ENCODE results near the gene FAF1.
"Not testable (repeated sequence)": the region's sequence is repeated elsewhere in the genome, so short reads cannot be mapped to it uniquely, and the experiment has no call there.

FAF1 gene

DNA sequence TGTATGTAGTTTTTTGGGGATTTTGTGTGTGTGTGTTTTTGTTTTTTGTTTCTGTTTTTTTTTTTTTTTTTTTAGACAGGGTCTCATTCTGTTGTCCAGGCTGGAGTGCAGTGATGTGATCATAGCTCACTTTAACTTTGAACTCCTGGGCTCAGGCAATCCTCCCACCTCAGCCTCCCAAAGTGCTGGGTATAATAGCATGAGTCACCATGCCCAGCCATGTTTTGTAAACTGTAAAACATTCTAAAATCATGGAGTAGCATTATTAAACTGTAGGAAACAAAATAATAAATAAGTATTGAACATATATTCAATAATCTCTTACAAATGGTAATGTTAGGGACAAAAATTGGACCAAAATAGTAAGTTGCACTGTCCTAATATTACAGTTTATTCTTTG lies 124.0 kb downstream of the FAF1 start:
- DNase-seq: no peak

DNA sequence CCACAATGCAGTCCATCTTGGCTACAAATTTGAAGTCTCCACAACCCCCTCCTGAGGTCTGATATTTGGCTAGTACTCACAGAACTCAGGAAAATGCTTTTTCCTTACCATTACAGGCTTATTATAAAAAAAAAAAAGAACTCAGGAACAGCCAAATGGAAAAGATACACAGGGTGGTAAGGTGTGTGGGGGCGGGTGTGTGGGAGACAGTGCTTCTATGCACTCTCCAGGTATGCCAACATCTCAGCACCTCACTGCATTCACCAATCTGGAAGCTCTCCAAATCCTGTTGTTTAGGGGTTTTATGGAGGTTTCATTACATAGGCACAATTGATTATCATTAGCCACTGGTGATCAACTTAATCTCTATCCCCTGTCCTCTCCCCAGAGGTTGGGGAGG lies 126.9 kb downstream of the FAF1 start:
- no peak for DNase-seq

DNA sequence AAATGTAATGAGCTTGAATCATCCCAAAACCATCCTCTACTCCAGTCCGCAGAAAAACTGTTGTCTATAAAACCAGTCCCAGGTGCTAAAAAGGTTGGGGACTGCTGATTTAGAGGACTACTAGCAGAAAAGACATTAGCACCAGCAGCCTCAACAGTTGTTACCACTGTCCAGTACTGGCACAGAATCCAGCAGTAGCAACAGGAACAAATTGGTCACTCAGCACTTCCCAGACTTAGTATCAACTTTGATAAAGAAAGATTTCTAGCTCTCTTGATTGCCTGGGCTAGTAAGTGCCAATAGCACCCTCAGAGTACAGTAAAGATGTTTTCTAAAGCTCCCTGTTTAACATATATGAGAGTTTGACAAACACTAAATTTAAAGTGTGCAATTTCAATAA lies 127.9 kb downstream of the FAF1 start:
- DNase-seq: no peak

DNA sequence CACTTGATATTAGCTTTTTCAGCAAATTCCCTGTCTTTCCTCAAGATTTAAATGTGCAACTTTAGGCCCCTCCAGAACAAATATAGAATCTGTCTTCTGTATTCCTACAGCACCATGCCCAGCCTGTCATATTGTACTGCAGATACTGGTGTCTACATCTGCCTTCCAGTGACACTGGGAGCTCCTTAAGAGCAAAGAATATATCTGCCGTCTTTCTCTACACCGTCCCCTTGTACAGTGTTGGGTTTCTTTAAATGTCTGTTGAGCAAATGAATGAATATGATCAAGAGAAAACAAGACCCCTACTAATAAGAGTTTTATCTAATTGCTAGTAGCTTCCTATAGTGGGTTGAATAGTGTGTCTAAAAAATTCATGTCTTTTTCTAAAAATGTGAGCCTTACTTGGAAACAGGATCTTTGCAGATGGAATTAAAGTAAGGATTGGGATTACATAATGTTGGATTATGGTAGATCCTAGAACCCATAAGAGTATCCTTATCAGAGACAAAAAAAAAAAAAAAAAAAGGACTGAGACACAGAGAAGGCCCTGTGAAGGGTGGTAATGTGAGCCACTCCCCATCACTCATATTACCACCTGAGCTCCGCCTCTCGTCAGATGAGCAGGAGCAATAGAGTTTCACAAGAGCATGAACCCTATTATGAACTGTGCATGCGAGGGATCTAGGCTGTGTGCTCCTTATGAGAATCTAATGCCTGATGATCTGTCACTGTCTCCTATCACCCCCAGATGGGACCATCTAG lies 128.6 kb downstream of the FAF1 start:
- DNase-seq: no peak

DNA sequence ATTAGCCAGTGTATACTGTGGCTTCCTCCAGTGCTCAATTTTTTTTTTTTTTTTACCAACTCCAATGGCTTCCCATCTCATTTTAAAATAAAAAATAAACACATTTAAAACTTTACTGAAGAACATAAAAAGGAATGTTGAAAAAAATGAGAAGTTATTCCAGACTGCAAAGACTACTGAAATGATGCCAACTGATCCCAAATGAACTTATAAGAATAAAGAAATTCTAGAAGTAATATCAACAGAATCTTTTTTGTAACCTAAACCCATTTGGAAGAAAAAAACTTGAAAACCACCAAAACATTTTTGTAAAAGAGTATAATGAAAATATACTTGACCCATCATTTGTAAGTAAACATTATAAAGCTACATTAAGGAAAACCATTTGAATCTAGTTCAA lies 129.4 kb downstream of the FAF1 start:
- DNase-seq: no peak

DNA sequence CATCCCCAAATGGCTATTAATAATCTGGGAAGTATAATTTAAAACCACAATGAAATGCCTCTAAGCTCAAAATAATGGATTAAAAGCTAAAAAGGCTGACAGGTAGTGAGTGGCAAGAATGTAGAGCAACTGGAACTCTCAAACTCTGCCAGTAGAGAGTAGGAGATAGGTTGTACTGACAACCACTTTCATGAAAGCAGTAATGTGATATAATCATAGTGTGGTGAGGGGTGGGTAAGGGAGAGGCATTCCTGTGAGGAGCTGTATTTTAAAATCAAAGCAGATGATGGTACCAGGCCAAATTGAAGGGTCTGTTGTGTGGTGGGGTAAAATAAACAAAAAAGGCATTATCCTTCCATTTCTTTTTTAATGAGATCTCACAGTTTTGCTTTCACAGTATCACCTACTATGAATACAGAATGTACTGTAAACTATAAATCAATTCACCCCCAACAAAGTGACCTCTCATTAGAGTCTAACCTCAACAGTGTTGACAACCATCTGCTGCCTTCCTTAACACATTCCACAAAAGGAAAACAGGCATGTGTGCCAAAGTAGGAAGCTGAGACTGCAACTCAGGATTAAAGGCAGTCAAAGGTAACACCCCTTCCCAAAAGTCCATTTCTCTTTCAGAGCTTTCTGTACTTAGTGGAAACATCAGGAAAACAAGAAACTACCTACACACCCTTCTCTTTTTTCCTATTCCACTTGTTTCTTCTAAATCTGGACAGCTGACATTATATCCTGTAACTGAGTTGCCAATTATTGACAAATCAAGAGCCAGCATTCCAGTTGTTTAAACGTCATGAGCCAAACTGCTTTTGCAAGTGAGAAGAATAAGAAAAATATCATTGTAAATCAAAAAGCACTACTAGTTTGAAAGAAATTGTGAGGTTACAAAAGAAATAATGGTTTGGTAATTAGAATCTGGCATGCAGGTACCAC lies 130.8 kb downstream of the FAF1 start:
- DNase-seq: no peak

DNA sequence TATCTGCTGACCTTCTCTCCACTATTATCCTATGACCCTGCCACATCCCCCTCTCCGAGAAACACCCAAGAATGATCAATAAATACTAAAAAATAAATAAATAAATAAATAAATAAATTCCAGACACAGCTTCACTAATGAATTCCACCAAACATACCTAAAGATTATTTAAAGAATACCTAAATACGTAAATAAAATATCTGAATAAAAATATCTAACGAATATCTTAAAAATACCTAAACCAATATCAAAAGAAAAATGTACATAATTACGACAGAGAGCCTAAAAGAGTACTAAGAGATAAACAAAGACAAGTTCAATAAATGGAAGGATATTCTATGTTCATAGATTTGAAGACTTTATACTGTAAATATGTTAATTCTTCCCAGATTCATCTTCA lies 132.5 kb downstream of the FAF1 start:
- no peak for DNase-seq

DNA sequence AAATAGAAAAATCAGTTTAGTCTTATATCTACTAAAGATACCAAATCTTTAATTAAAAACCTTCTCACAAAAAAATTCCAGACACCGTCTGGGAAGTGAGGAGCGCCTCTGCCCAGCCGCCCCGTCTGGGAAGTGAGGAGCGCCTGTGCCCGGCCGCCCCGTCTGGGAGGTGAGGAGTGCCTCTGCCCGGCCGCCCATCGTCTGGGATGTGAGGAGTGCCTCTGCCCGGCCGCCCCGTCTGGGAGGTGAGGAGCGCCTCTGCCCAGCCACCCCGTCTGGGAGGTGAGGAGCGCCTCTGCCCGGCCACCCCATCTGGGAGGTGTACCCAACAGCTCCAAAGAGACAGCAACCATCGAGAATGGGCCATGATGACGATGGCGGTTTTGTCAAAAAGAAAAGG lies 133.3 kb downstream of the FAF1 start:
- not testable (repeated sequence) for DNase-seq

DNA sequence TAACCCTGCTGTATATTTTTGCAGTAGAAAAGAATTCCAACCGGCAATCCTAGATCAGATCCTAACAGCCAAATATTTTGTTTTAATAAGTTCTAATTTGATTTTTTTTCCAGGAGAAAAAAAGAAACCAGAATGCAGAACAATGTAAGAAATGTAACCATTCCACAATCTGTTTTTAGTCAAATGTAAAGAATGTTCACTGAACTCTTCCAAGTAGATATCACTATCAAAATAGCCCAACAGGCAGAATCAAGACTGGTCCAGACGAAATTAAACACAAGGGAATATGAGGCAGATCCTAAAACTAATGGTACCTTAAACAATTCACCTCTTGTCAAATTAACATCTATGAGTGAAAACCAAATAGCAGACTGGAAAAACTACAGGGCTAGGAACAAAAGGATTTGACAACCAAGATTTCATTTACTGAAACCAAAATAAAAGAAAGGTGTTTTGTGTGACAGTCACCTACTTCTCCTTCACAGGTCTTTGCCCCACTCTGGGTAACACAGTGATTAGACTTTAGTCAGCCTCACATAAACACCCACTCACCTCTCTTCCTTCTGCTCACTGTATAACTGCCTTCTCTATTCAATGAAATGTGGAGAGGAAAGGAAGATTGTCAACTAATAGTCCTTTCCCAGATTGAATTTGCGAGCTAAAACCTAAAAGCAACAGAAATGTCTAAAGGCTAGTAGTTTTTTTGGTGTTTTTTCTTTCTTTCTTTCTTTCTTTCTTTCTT lies 137.9 kb downstream of the FAF1 start:
- no peak for DNase-seq

DNA sequence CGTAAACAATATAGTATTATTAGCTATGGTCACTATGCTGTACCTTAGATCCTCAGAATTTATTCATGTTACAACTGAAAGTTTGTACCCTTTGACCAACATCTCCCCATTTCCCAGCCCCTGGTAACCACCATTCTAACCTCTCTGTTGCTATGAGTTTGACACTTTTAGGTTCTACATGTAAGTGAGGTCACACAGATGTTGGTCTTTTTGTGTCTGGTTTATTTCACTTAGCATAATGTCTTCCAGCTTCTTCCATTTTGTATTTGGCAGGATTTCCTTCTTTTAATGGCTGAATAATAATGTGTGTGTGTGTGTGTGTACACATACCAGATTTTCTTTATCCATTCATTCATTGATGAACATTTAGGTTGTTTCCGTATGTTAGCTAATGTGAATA lies 139.5 kb downstream of the FAF1 start:
- no peak for DNase-seq

DNA sequence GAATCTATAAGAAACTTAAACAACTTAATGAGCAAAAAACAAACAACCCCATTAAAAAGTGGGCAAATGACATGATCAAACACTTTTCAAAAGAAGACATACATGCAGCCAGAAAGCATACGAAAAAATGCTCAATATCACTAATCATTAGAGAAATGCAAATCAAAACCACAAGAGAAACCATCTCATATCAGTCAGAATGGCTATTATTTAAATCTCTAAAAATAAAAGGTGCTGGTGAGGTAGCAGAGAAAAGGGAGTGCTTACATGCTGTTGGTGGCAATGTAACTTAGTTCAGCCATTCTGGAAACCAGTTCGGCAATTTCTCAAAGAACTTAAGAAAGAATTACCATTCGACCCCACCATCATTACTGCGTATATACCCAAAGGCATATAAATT lies 147.7 kb downstream of the FAF1 start:
- no peak for DNase-seq

DNA sequence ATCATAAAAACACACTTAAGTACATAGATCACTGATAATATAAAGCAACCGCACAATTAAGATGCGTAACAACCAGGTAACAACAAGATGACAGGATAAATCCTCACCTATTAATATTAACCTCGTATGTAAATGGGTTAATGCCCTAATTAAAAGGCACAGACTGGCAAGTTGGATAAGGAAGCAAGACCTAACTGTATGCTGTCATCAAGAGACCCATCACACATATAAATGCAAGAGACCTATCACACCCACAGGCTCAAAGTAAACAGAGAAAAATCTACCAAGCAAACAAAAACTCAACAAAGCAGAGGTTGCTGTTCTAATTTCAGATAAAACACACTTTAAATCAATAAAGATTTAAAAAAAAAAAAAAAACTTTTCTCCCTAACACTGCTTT lies 151.8 kb downstream of the FAF1 start:
- no peak for DNase-seq

DNA sequence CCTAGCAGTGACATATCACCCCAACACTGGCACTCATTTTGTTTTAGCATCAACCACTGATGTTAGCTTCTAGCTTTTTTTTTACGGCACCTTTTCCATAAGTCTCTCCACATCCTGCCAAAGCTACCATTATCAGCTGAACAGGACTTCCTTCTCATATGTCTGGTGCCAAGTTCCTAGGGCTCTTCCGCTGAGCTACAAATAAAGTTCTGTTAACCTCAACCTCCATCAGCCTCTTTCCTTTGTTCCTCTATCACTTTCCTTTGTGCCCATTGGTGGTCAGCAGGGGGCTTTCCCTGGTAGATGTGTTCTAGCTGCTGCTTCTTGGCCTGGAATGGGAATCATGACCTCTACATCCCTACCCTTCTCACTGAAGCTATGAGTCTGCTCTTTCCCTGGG lies 163.8 kb downstream of the FAF1 start:
- no peak for DNase-seq

DNA sequence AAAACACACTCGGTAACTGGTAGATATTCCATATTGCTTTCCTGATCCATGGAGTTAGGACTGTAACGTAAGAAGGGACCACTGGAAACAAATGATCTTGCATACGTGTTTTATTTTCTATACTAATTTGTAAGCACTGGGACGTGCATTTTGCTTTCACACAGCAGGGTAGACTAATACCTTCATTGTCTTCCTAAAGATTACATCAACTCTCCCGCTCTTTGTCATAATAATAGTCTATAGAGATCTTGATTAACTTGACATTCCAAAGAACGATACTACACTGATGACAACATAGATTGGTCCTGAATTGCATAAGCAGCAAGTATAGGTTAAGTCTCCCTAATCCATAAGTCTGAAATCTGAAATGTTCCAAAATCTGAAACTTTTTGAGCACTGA lies 166.5 kb downstream of the FAF1 start:
- no peak for DNase-seq

DNA sequence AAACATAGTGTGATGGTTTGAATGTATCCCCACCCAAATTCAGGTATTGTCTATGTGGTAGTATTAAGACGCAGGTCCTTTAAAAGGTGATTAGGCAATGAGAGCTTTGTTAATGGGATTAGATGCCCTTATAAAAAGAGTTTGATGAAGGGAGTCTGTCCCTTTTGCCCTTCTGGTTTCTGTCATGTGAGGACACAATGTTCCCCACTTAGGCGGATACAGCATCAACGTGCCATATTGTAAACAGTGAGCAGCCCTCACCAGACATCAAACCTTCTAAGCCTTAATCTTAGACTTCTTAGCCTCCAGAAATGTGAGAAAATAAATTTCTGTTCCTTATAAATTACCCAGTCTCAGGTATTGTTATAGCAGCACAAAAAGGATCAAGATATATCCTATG lies 172.8 kb downstream of the FAF1 start:
- DNase-seq: no peak

DNA sequence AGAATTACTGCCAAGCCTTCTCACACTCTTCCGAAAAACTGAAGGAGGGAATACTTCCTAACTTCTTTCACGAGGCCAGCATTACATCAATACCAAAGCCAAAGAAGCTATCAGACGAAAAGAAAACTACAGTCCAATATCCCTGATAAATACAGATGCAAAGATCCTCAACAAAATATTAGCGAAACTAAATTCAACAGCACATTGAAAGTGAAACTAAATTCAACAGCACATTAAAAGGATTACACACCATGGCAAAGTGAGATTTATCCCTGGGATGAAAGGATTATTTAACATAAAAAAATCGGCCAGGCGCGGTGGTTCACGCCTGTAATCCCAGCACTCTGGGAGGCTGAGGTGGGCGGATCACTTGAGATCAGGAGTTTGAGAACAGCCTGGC lies 176.8 kb downstream of the FAF1 start:
- no peak for DNase-seq

DNA sequence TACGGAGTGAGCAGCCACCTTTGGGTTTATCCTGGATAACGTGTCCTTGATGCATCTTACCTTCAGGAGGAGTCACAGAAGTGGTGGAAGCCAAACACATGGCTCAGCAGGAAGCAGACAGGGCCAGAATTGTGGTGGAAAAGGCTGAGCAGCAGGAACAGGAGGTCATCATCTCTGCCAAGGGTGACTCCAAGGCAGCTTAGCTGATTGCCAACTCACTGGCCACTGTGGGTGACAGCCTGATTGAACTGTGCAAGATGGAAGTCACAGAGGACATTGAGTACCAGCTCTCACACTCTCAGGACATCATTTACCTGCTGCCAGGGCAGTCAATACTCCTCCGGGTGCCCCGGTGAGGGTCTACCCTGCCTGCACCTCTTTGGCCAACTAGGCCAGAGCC lies 179.3 kb downstream of the FAF1 start:
- DNase-seq: no peak

DNA sequence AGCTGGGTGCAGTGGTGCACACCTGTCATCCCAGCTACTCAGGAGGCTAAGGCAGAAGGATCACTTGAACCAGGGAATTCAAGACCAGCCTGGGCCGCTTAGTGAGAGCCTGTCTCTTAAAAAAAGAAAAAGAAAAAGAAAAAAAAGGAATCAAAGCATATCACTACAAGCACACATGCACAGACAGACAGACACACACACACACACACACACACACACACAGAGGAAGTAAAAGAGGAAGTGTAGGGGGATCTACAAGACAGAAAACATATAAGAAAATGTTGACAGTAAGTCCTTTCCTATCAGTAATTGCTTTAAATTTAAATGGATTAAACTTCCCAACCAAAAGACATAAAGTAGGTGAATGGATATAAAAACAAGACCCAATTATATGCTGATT lies 180.3 kb downstream of the FAF1 start:
- no peak for DNase-seq

DNA sequence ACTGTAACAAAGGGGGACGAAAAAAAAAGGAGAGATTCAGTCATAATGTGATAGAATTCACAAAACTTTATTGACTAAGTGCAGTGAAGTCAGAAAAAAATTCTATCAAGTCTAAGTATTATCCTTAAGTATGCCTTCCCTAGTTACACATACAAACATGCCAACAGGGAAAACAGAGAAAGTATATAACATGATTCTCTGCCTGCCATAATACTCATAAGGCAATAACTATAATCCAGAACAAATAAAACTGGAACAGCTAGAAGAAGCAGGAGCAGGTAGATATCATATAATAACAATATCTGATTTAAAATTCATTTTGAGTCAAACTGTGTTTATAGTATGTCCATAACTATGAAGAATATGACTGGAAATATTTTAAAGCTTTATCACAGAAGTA lies 184.3 kb downstream of the FAF1 start:
- DNase-seq: no peak

DNA sequence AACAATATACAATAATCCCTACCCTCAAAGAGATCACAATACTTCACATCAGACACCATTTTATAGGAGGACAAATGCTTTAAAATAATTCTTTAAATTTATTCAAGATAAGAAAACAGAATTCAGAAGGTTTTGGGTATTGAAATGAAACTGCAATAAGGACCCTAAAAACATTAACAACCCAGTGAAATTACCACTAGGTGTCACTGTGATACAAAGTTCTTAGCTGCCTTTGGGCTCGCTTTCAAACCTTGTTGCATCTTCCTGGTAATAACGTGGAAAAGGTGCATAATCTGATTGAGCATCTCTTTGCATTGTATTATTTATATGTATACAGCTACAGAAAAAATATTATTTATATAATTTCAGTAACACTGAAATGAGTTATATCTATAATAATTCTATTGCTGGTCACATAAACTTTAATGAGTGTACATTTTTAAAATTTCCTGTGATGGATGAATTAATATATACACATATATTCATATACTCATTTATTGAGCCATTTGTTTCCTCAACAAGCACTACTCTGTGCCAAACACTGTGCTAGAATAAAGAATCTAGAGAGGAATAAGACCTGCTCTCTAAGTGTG lies 185.2 kb downstream of the FAF1 start:
- peak in 1 of 5 donors; percentile 27 for DNase-seq

DNA sequence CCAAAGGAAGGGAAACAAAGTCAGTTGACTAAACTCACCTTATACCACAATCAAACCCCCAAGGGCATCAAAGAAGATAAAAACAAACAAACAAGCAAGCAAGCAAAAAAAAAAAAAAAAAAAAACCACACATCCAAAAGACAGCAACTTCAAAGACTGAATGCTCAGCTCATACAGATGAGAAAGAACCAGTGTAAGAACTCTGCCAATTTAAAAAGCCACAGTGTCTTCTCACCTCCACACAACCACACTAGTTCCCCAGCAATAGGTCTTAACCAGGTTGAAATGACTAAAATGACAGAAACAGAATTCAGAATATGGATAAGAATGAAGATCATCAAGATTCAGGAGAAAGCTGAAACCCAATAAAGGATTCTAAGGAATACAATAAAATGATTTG lies 193.4 kb downstream of the FAF1 start:
- no peak for DNase-seq

DNA sequence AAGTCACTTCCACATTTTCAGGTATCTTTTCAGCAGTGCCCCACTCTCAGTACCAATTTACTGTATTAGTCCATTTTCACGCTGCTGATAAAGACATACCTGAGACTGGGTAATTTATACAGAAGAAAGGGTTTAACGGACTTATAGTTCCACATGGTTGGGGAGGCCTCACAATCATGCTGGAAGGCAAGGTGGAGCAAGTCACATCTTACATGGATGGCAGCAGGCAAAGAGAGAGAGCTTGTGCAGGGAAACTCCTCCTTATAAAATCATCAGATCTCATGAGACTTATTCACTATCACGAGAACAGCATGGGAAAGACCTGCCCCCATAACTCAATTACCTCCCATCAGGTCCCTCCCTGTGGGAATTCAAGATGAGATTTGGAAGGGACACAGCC lies 203.5 kb downstream of the FAF1 start:
- DNase-seq: not testable (repeated sequence)

DNA sequence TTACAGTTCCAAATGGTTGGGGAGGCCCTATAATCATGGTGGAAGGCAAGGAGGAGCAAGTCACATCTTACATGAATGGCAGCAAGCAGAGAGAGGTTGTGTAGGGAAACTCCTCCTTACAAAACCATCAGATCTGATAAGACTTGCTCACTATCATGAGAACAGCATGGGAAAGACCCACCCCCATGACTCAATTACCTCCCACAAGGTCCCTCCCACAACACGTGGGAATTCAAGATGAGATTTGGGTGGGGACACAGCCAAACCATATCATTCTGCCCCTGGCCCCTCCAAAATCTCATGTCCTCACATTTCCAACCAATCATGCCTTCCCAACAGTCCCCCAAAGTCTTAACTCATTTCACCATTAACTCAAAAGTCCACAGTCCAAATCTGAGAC lies 205.3 kb downstream of the FAF1 start:
- DNase-seq: not testable (repeated sequence)
